MCF 10A (cell line): ENCODE data around the gene HIVEP2. TPM values are rescaled to one million over a fixed set of nuclear protein-coding genes. Genes with fewer than 3 reads are reported as not detected.

ENCODE experiments used
- BruUV-seq: library from RNA; stranded (reverse); fragments of 400-500 nt; replicated peaks from 2 replicates; lab custom pipeline; 2021; lab: Mats Ljungman, UMichigan
- CTCF ChIA-PET: fragments of 300-600 bp; sonication (Branson Sonifier 250); formaldehyde crosslinking; extraction: SDS; loops from one replicate; lab custom pipeline; 2021; ENCODE audit warnings: antibody characterized with exemption, inconsistent platforms; lab: Yijun Ruan, JAX
- POLR2A ChIA-PET: fragments of 300-600, 350-650 bp; sonication (Branson Sonifier 250); formaldehyde crosslinking; extraction: SDS; loops from one replicate; lab custom pipeline; 2020; ENCODE audit warnings: antibody characterized with exemption, inconsistent platforms; lab: Yijun Ruan, JAX
- DNase-seq: peaks from one replicate; pipeline ENCODE4 v3.0.0-alpha.2; 2018; ENCODE audit not compliant: unreplicated experiment
- H3K27ac Mint-ChIP-seq: one replicate; pipeline ENCODE4 v1.8.0; 2022; ENCODE audit warnings: mild to moderate bottlenecking, low read depth, mixed read lengths; ENCODE audit not compliant: unreplicated experiment
- H3K27me3 Mint-ChIP-seq: one replicate; pipeline ENCODE4 v1.8.0; 2022; ENCODE audit warnings: mixed read lengths; ENCODE audit not compliant: insufficient read depth, unreplicated experiment
- H3K36me3 Mint-ChIP-seq: one replicate; pipeline ENCODE4 v1.8.0; 2022; ENCODE audit warnings: mild to moderate bottlenecking, moderate library complexity, mixed read lengths; ENCODE audit not compliant: insufficient read depth, unreplicated experiment
- H3K4me1 Mint-ChIP-seq: one replicate; pipeline ENCODE4 v1.8.0; 2022; ENCODE audit warnings: mixed read lengths; ENCODE audit not compliant: insufficient read depth, unreplicated experiment
- H3K4me3 Mint-ChIP-seq: one replicate; pipeline ENCODE4 v1.8.0; 2022; ENCODE audit warnings: mild to moderate bottlenecking, moderate library complexity, mixed read lengths; ENCODE audit not compliant: unreplicated experiment
- H3K9me3 Mint-ChIP-seq: one replicate; pipeline ENCODE4 v1.8.0; 2022; ENCODE audit warnings: mixed read lengths; ENCODE audit not compliant: unreplicated experiment
- intact Hi-C: fragments of 100-400 bp; cut with micrococcal nuclease; formaldehyde crosslinking; loops from 2 replicates; pipeline ENCODE4 v1.14.1; 2022
- total RNA-seq: library from RNA; stranded (reverse); gene quantifications from 2 replicates; pipeline ENCODE4 v1.2.3, GENCODE V29; 2022
- TF ChIP-seq, protein P1 (sequence below): fragments of 200-600 bp; IDR thresholded peaks from one replicate; pipeline ENCODE4 v1.8.0; 2022; ENCODE audit warnings: antibody characterized with exemption, mild to moderate bottlenecking; ENCODE audit not compliant: unreplicated experiment

HIVEP2 gene
- total RNA-seq, 1 experiment from 2014 or later: 23.6 TPM

DNA sequence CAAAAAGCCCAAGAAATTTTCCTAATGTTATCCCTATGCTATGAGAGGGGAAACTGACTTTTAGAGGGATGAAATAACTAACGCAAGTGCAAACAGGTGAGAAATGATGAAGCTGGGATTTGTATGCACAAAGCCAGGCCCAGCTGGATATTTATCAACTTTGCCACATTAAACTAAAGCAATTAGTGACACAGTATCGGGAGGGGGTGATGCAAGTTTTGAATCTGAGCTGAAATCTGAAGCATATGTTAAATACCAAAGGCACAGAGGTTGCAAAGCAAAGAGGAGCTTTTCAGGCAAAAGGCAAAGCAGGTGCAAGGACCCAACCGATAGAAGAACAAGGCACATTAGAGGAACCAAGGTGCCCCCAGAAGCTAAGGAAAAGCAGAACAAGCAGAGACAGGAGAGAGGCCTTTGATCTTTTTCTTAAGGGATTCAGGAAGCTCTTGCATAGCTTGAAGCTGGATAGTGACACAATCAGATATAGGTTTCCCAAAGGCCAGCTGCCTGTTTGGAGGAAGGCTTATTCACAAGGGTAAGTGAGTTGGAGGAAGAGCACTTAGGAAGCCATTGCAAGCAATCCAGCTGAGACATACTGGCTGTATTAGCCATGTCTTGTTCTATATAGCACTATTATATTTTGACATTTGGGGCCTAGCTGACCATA, 207.5 kb downstream of the HIVEP2 start:
- H3K9me3 Mint-ChIP-seq: no peaks in the 10 kb centered on the region
- peaks cover 17% of the 10 kb centered on the region for H3K4me1 Mint-ChIP-seq
- TF ChIP-seq, protein P1, sequence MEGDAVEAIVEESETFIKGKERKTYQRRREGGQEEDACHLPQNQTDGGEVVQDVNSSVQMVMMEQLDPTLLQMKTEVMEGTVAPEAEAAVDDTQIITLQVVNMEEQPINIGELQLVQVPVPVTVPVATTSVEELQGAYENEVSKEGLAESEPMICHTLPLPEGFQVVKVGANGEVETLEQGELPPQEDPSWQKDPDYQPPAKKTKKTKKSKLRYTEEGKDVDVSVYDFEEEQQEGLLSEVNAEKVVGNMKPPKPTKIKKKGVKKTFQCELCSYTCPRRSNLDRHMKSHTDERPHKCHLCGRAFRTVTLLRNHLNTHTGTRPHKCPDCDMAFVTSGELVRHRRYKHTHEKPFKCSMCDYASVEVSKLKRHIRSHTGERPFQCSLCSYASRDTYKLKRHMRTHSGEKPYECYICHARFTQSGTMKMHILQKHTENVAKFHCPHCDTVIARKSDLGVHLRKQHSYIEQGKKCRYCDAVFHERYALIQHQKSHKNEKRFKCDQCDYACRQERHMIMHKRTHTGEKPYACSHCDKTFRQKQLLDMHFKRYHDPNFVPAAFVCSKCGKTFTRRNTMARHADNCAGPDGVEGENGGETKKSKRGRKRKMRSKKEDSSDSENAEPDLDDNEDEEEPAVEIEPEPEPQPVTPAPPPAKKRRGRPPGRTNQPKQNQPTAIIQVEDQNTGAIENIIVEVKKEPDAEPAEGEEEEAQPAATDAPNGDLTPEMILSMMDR: no peak
- BruUV-seq: TSS peak; percentile 47
- DNase-seq: peak; percentile 37
- H3K27ac Mint-ChIP-seq: peak overlapping the region; percentile 67
- no peaks in the 10 kb centered on the region for H3K36me3 Mint-ChIP-seq
- no peak overlapping the region for H3K4me3 Mint-ChIP-seq
- intact Hi-C loops: no loop called here
- POLR2A ChIA-PET: interaction anchor here (0.6 to 2.0 kb wide), 5 partner anchors 14 to 1028 kb away, joined by 3 to 5 read pairs (median 3); no protein-coding TSS in a partner anchor
- H3K27me3 Mint-ChIP-seq: no peaks in the 10 kb centered on the region
- CTCF ChIA-PET: interaction anchor here (0.5 to 1.5 kb wide), 6 partner anchors 12 to 694 kb away, joined by 3 to 4 read pairs (median 3); no protein-coding TSS in a partner anchor

DNA sequence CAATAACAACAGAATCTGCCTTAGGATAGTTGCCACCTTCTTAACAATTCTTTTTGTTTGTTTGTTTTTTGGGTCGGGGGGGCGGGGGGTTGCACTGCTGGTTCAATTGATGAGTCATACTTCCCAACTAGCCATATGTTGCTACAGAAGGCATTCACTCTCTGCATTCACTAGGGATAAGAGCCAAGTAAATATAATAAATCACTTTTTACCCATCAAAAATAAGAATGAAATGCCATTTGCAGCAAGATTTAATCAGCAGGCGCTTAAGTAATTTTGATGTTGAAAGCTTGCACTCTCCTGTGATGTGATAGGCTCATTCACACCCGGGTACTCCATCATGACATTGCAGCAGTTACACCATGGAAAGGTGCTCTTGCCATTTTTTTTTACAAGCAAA, 209.8 kb downstream of the HIVEP2 start:
- peak; percentile 69 for DNase-seq
- TF ChIP-seq, protein P1: no peak
- Mint-ChIP-seq H3K27me3 (no peaks in the 10 kb centered on the region), H3K36me3 (no peaks in the 10 kb centered on the region), H3K4me1 (peaks cover 17% of the 10 kb centered on the region), H3K4me3 (no peak overlapping the region), H3K27ac (no peak overlapping the region), H3K9me3 (no peaks in the 10 kb centered on the region)
- intact Hi-C loops: no loop called here
- POLR2A ChIA-PET: interaction anchor here (0.7 to 1.3 kb wide), 3 partner anchors 38 to 661 kb away, joined by 3 to 5 read pairs (median 5); no protein-coding TSS in a partner anchor
- CTCF ChIA-PET: interaction anchor here (0.7 to 0.9 kb wide), 2 partner anchors 40 to 579 kb away, joined by 3 read pairs; no protein-coding TSS in a partner anchor
- BruUV-seq: no TSS peak

DNA sequence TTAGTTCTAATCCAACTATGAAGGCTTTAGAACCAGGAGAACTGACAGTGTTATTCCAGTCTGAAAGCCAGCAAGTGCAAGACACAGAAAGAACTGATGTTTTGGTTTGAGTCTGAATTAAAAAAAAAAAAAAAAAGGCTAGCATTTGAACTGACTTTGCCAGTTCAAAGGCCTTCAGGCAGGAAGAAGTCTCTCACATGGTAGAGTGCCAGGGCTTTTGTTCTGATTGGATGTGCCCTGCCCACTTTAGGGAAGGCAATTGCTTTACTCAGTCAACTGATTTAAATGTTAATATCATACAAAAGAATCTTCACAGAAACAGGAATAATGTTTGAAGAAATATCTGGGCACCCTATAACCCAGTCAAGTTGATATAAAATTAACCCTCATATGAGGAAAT, 212.2 kb downstream of the HIVEP2 start:
- TF ChIP-seq, protein P1: no peak
- H3K4me3 Mint-ChIP-seq: no peak overlapping the region
- no peak overlapping the region for H3K27ac Mint-ChIP-seq
- peaks cover 12% of the 10 kb centered on the region for H3K4me1 Mint-ChIP-seq
- CTCF ChIA-PET: no interaction called here
- POLR2A ChIA-PET: interaction anchor here (0.6 to 0.7 kb wide), 3 partner anchors 10 to 456 kb away, joined by 3 to 4 read pairs (median 3); no protein-coding TSS in a partner anchor
- H3K9me3 Mint-ChIP-seq: no peaks in the 10 kb centered on the region
- no peak for DNase-seq
- no TSS peak for BruUV-seq
- intact Hi-C loops: no loop called here
- no peaks in the 10 kb centered on the region for H3K27me3 Mint-ChIP-seq
- H3K36me3 Mint-ChIP-seq: no peaks in the 10 kb centered on the region

DNA sequence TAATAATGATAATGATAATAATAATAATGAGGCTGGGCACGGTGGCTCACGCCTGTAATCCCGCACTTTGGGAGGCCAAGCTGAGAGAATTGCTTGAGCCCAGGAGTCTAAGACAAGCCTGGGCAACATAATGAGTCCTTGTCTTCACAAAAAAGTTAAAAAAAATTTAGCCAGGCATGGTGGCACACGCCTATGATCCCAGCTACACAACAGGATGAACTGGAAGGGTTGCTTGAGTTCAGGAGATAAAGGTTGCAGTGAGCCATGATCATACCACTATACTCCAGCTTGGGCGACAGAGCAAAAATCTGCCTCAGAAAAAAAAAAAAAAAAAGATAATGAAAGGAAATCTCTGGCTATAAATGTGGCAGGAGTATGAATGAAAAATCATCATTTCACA, 213.4 kb downstream of the HIVEP2 start:
- intact Hi-C loops: no loop called here
- Mint-ChIP-seq H3K9me3 (no peaks in the 10 kb centered on the region), H3K27ac (no peak overlapping the region), H3K36me3 (no peaks in the 10 kb centered on the region), H3K27me3 (no peaks in the 10 kb centered on the region), H3K4me3 (no peak overlapping the region), H3K4me1 (peaks cover 6% of the 10 kb centered on the region)
- ChIA-PET CTCF (no interaction called here), POLR2A (no interaction called here)
- DNase-seq: no peak
- TF ChIP-seq, protein P1: no peak
- BruUV-seq: no TSS peak
